Jurkat, Clone E6-1 (cell line): Measurements from ENCODE around the gene LONP2.
"Not testable (repeated sequence)": the region's sequence is repeated elsewhere in the genome, so short reads cannot be mapped to it uniquely, and the experiment has no call there.

Source experiments
- DNase-seq: peaks from one replicate; pipeline ENCODE4 v3.0.0-alpha.2; 2011; ENCODE audit warnings: low read depth, low spot score
- H3K4me3 ChIP-seq: 2 replicates; pipeline ENCODE4 v1.5.1; 2011; ENCODE audit warnings: mild to moderate bottlenecking, low read length, control low read depth, moderate library complexity

The LONP2 gene

GRCh38 chr16:48232493-48233040 is 11.5 kb upstream of the LONP2 start:
- no peak for DNase-seq
- no peak overlapping the region for H3K4me3 ChIP-seq

GRCh38 chr16:48234630-48235029 is 9.5 kb upstream of the LONP2 start:
- no peak overlapping the region for H3K4me3 ChIP-seq
- DNase-seq, result no peak

GRCh38 chr16:48235058-48235555 is 9.0 kb upstream of the LONP2 start:
- no peak for DNase-seq

GRCh38 chr16:48235556-48236136 is 8.5 kb upstream of the LONP2 start:
- H3K4me3 ChIP-seq, result no peak overlapping the region
- DNase-seq, result no peak

More at GRCh38 chr16:48235058-48235555, 9.0 kb upstream of the LONP2 start:
- no peak overlapping the region for H3K4me3 ChIP-seq

- H3K4me3 ChIP-seq, result no peak overlapping the region
- DNase-seq, result no peak
Measured at GRCh38 chr16:48236286-48236685, 7.8 kb upstream of the LONP2 start.

GRCh38 chr16:48240147-48240546 is 4.0 kb upstream of the LONP2 start:
- not testable (repeated sequence) for H3K4me3 ChIP-seq, DNase-seq

GRCh38 chr16:48244863-48245195 is 729 bp downstream of the LONP2 start:
- H3K4me3 ChIP-seq, result peak overlapping the region; percentile 62
- DNase-seq, result no peak

GRCh38 chr16:48246066-48246465 is 2.0 kb downstream of the LONP2 start:
- DNase-seq, result no peak
- H3K4me3 ChIP-seq, result no peak overlapping the region

GRCh38 chr16:48247311-48247710 is 3.2 kb downstream of the LONP2 start, which contains the start of gene ABCC11:
ABCC11 (minus strand) TSS chr16:48247539; CDS start chr16:48231921, 15,618 bp downstream.
- H3K4me3 ChIP-seq, result no peak within 1 kb of the TSS
- peak; percentile 35 for DNase-seq

GRCh38 chr16:48250520-48251278 is 6.6 kb downstream of the LONP2 start:
- H3K4me3 ChIP-seq, result no peak overlapping the region
- DNase-seq, result no peak

- H3K4me3 ChIP-seq, result no peak overlapping the region
- no peak for DNase-seq
Measured at GRCh38 chr16:48252013-48252412, 7.9 kb downstream of the LONP2 start.

GRCh38 chr16:48256579-48257177 is 12.6 kb downstream of the LONP2 start:
- no peak for DNase-seq
- H3K4me3 ChIP-seq, result no peak overlapping the region

GRCh38 chr16:48261569-48261968 is 17.5 kb downstream of the LONP2 start:
- no peak overlapping the region for H3K4me3 ChIP-seq

GRCh38 chr16:48262631-48263030 is 18.5 kb downstream of the LONP2 start:
- no peak for DNase-seq
- no peak overlapping the region for H3K4me3 ChIP-seq

More at GRCh38 chr16:48261569-48261968, 17.5 kb downstream of the LONP2 start:
- DNase-seq, result no peak

GRCh38 chr16:48269011-48269410 is 24.9 kb downstream of the LONP2 start:
- DNase-seq, result no peak

GRCh38 chr16:48271728-48272127 is 27.6 kb downstream of the LONP2 start:
- H3K4me3 ChIP-seq, result no peak overlapping the region
- no peak for DNase-seq

More at GRCh38 chr16:48269011-48269410, 24.9 kb downstream of the LONP2 start:
- H3K4me3 ChIP-seq, result no peak overlapping the region

GRCh38 chr16:48272837-48273421 is 28.8 kb downstream of the LONP2 start:
- DNase-seq, result no peak
- no peak overlapping the region for H3K4me3 ChIP-seq

GRCh38 chr16:48274476-48274875 is 30.4 kb downstream of the LONP2 start:
- DNase-seq, result no peak

GRCh38 chr16:48276102-48276501 is 32.0 kb downstream of the LONP2 start:
- no peak for DNase-seq
- no peak overlapping the region for H3K4me3 ChIP-seq

More at GRCh38 chr16:48274476-48274875, 30.4 kb downstream of the LONP2 start:
- H3K4me3 ChIP-seq, result no peak overlapping the region
